H9 (cell line): ENCODE measurements around the gene IGLL5. TPM values are rescaled to one million over a fixed set of nuclear protein-coding genes. Genes with fewer than 3 reads are reported as not detected.

ENCODE experiments used
- DNase-seq: peaks from one replicate; pipeline ENCODE4 v3.0.0-alpha.2; 2017
- H2AFZ ChIP-seq: one replicate; pipeline ENCODE4 v1.6.1; 2013; ENCODE audit warnings: mild to moderate bottlenecking, low read length, control low read depth, moderate library complexity
- H2AK5ac ChIP-seq: 2 replicates; pipeline ENCODE4 v1.6.1; 2013; ENCODE audit warnings: low read length, control low read depth, mixed read lengths; ENCODE audit not compliant: insufficient read length
- H2BK120ac ChIP-seq: one replicate; pipeline ENCODE4 v1.6.1; 2013; ENCODE audit warnings: low read depth, mild to moderate bottlenecking, low read length, control low read depth, inconsistent platforms; ENCODE audit not compliant: poor library complexity, severe bottlenecking
- H2BK12ac ChIP-seq: 2 replicates; pipeline ENCODE4 v1.6.1; 2013; ENCODE audit warnings: low read length, control low read depth, mixed read lengths, low read depth; ENCODE audit not compliant: insufficient read length
- H2BK15ac ChIP-seq: 2 replicates; pipeline ENCODE4 v1.6.1; 2013; ENCODE audit warnings: low read depth, low read length, control low read depth
- H2BK20ac ChIP-seq: one replicate; pipeline ENCODE4 v1.6.1; 2013; ENCODE audit warnings: low read depth, mild to moderate bottlenecking, low read length, control low read depth, inconsistent platforms; ENCODE audit not compliant: poor library complexity, severe bottlenecking
- H2BK5ac ChIP-seq: 2 replicates; pipeline ENCODE4 v1.6.1; 2013; ENCODE audit warnings: low read length, control low read depth, mixed read lengths; ENCODE audit not compliant: insufficient read length
- H3K14ac ChIP-seq: 2 replicates; pipeline ENCODE4 v1.6.1; 2013; ENCODE audit warnings: low read length, control low read depth; ENCODE audit not compliant: insufficient read depth
- H3K18ac ChIP-seq: 2 replicates; pipeline ENCODE4 v1.6.1; 2013; ENCODE audit warnings: low read depth, mild to moderate bottlenecking, mixed read lengths, low read length, control low read depth; ENCODE audit not compliant: insufficient read length
- H3K23ac ChIP-seq: 2 replicates; pipeline ENCODE4 v1.6.1; 2013; ENCODE audit warnings: low read length, control low read depth, mixed read lengths, low read depth; ENCODE audit not compliant: insufficient read length
- H3K23me2 ChIP-seq: 2 replicates; pipeline ENCODE4 v1.6.1; 2013; ENCODE audit warnings: low read depth, mild to moderate bottlenecking, mixed read lengths, low read length, control low read depth; ENCODE audit not compliant: insufficient read length, poor library complexity, severe bottlenecking
- H3K27ac ChIP-seq: 2 replicates; pipeline ENCODE4 v1.5.1; 2013; ENCODE audit warnings: low read length, control low read depth, mixed read lengths, low read depth; ENCODE audit not compliant: insufficient read length
- H3K27me3 ChIP-seq: 2 replicates; pipeline ENCODE4 v1.6.1; 2013; ENCODE audit warnings: low read length, control low read depth, inconsistent platforms; ENCODE audit not compliant: insufficient read depth
- H3K4ac ChIP-seq: 2 replicates; pipeline ENCODE4 v1.6.1; 2013; ENCODE audit warnings: low read depth, mild to moderate bottlenecking, control low read depth, inconsistent platforms, low read length, moderate library complexity
- H3K4me1 ChIP-seq: 2 replicates; pipeline ENCODE4 v1.6.1; 2013; ENCODE audit warnings: low read length, control low read depth, inconsistent platforms; ENCODE audit not compliant: insufficient read depth
- H3K4me2 ChIP-seq: 2 replicates; pipeline ENCODE4 v1.6.1; 2013; ENCODE audit warnings: low read length, control low read depth, mixed read lengths; ENCODE audit not compliant: insufficient read length, insufficient read depth
- H3K56ac ChIP-seq: 2 replicates; pipeline ENCODE4 v1.6.1; 2013; ENCODE audit warnings: low read depth, mild to moderate bottlenecking, mixed read lengths, low read length, control low read depth; ENCODE audit not compliant: insufficient read length
- H3K79me1 ChIP-seq: 2 replicates; pipeline ENCODE4 v1.6.1; 2013; ENCODE audit warnings: low read depth, mild to moderate bottlenecking, moderate library complexity, low read length, control low read depth, inconsistent platforms; ENCODE audit not compliant: insufficient read depth, poor library complexity, severe bottlenecking
- H3K79me2 ChIP-seq: 2 replicates; pipeline ENCODE4 v1.6.1; 2013; ENCODE audit warnings: low read length, control low read depth, inconsistent platforms; ENCODE audit not compliant: insufficient read depth
- H3K9ac ChIP-seq: 2 replicates; pipeline ENCODE4 v1.6.1; 2013; ENCODE audit warnings: low read length, control low read depth, mixed read lengths; ENCODE audit not compliant: insufficient read length; ENCODE audit errors: extremely low read depth
- H3K9me3 ChIP-seq: one replicate; pipeline ENCODE4 v1.6.1; 2013; ENCODE audit warnings: low read depth, low read length, inconsistent platforms; ENCODE audit not compliant: control insufficient read depth
- H3T11ph ChIP-seq: one replicate; pipeline ENCODE4 v1.6.1; 2013; ENCODE audit warnings: mild to moderate bottlenecking, low read length, control low read depth, inconsistent platforms
- H4K20me1 ChIP-seq: one replicate; pipeline ENCODE4 v1.6.1; 2013; ENCODE audit not compliant: control insufficient read depth, insufficient read length, insufficient read depth
- H4K5ac ChIP-seq: 2 replicates; pipeline ENCODE4 v1.6.1; 2013; ENCODE audit warnings: low read depth, mild to moderate bottlenecking, mixed read lengths, low read length, control low read depth; ENCODE audit not compliant: insufficient read length
- H4K8ac ChIP-seq: replicated peaks from 2 replicates; pipeline ENCODE4 v1.6.1; 2013; ENCODE audit warnings: low read length, control low read depth, mixed read lengths, low read depth; ENCODE audit not compliant: insufficient read length
- H4K91ac ChIP-seq: 2 replicates; pipeline ENCODE4 v1.6.1; 2013; ENCODE audit warnings: low read depth, mild to moderate bottlenecking, moderate library complexity, mixed read lengths, low read length, control low read depth; ENCODE audit not compliant: insufficient read length
- H3K27ac Mint-ChIP-seq, 3 experiments: 2 replicates in 2 of 3; 3 replicates in 1 of 3; pipeline ENCODE4 v1.8.0; 2020 to 2021; ENCODE audit warnings: mixed read lengths in 3 of 3, mild to moderate bottlenecking in 1 of 3, moderate library complexity in 1 of 3
- H3K27me3 Mint-ChIP-seq: 2 replicates; pipeline ENCODE4 v1.8.0; 2021; ENCODE audit warnings: low read depth, mild to moderate bottlenecking, moderate library complexity, mixed read lengths
- H3K36me3 Mint-ChIP-seq, 3 experiments: 2 replicates in 2 of 3; 3 replicates in 1 of 3; pipeline ENCODE4 v1.8.0; 2020 to 2021; ENCODE audit warnings: low read depth in 3 of 3, mixed read lengths in 3 of 3; ENCODE audit not compliant: insufficient read depth in 1 of 3
- H3K4me1 Mint-ChIP-seq, 2 experiments: 2 replicates each; pipeline ENCODE4 v1.8.0; 2020; ENCODE audit warnings: mixed read lengths in 2 of 2
- H3K4me3 Mint-ChIP-seq, 2 experiments: 2 replicates in 1 of 2; 3 replicates in 1 of 2; pipeline ENCODE4 v1.8.0; 2020 to 2021; ENCODE audit warnings: mild to moderate bottlenecking in 2 of 2, mixed read lengths in 2 of 2, moderate library complexity in 1 of 2
- H3K9me3 Mint-ChIP-seq, 2 experiments: 2 replicates in 1 of 2; 3 replicates in 1 of 2; pipeline ENCODE4 v1.8.0; 2020; ENCODE audit warnings: mild to moderate bottlenecking in 2 of 2, mixed read lengths in 2 of 2, moderate library complexity in 1 of 2
- CTCF ChIP-seq: fragments of 200-600 bp; sonication (generic); conservative IDR thresholded peaks from 3 replicates; pipeline ENCODE4 v1.8.0; 2021; ENCODE audit warnings: antibody characterized with exemption, mild to moderate bottlenecking
- WGBS: extraction: QIAGEN DNeasy Blood & Tissue Kit; methylation state at CpG from one replicate; pipeline ENCODE4 v1.1.7; 2013; ENCODE audit warnings: missing lambda C conversion rate, low lambda C conversion rate, mixed read lengths; ENCODE audit not compliant: insufficient read length; ENCODE audit errors: extremely low coverage; 5-methylcytosine and 5-hydroxymethylcytosine counted together
- total RNA-seq: library from RNA; stranded (reverse); gene quantifications from 2 replicates; pipeline ENCODE4 v1.2.1, GENCODE V29; 2021

IGLL5 gene
- total RNA-seq, 1 experiment from 2014 or later = not detected

GRCh38 chr22:22932512-22932941 lies 44.9 kb downstream of the IGLL5 start:
- H3K4me1 Mint-ChIP-seq = peaks cover 4 to 12% of the 10 kb centered on the region in 2 experiments; a peak in 3 of 4 replicates
- Histone ChIP-seq H3T11ph (no peak overlapping the region), H2AFZ (no peak overlapping the region), H3K23me2 (no peaks in the 10 kb centered on the region), H3K27me3 (peaks cover 2% of the 10 kb centered on the region; the same call in 1 of the 2 replicates), H3K4me1 (no peaks in the 10 kb centered on the region), H3K4ac (no peak overlapping the region), H3K79me2 (no peaks in the 10 kb centered on the region), H2BK15ac (no peak overlapping the region), H2BK120ac (no peak overlapping the region), H3K27ac (no peak overlapping the region), H4K91ac (no peak overlapping the region), H3K79me1 (no peaks in the 10 kb centered on the region), H2BK20ac (no peak overlapping the region), H4K8ac (no peak overlapping the region), H4K20me1 (no peaks in the 10 kb centered on the region), H2BK5ac (no peak overlapping the region), H3K14ac (no peak overlapping the region), H3K23ac (no peak overlapping the region), H2AK5ac (no peak overlapping the region), H4K5ac (no peak overlapping the region), H3K18ac (no peak overlapping the region), H3K9me3 (no peaks in the 10 kb centered on the region), H3K56ac (no peak overlapping the region), H2BK12ac (no peak overlapping the region), H3K4me2 (no peak overlapping the region), H3K9ac (no peak overlapping the region)
- H3K36me3 Mint-ChIP-seq = no peaks in the 10 kb centered on the region; a peak in 1 of 7 replicates
- H3K9me3 Mint-ChIP-seq = no peaks in the 10 kb centered on the region
- no CpG with 5 or more reads among the region's 6 CpGs for WGBS
- no peak for TF ChIP-seq CTCF
- no peak overlapping the region for H3K27ac Mint-ChIP-seq
- H3K4me3 Mint-ChIP-seq = no peak overlapping the region
- no peak for DNase-seq
- H3K27me3 Mint-ChIP-seq = peaks cover 84% of the 10 kb centered on the region
